ENCODE measurements around the gene SH3PXD2B.

DNA sequence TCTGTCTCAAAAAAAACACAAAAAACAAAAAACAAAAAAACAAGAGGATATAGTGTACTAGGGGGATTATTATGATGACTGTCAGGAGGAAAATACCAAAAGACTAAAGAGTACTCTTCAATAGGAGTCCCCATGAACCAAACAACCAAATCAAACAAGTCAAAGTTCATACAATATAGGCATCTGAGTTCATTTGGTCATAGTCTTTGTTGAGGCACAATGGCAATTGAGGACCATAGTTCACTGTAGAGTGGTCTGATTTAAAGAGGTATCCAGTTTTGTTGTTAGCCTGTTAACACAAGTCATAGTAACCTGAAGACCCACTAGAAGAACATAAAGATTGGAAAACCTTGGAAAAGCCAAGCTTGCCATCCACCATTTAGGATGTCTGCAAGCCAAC lies 159.5 kb downstream of the SH3PXD2B start:
- TF ChIP-seq ZBTB7A (IDR thresholded peaks at IDR 0.05; ENCODE audit: low read depth) (no peak), TCF12 (IDR thresholded peaks at IDR 0.05; ENCODE audit: low read depth) (no peak)
